Measurements from ENCODE around the gene IL22RA2.

Gene IL22RA2

DNA sequence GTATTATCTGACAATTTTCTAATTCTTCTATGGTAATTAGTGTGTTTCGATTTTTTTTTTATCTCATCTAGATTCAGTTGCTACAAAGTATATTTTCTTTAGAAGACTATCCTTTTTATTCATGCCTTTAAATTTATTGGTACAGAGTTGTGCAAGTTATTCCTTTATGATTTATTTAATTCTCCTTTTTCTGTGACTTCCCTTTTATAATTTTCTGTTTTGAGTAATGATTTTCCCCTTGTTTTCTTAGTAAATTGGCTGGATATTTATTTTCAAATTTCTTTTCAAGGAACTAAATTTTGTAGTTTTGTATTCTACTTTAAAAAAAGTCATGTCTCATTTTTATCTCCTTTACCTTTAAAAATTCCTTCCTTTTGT lies 2.4 kb upstream of the IL22RA2 start:
- TF ChIP-seq, protein P1, sequence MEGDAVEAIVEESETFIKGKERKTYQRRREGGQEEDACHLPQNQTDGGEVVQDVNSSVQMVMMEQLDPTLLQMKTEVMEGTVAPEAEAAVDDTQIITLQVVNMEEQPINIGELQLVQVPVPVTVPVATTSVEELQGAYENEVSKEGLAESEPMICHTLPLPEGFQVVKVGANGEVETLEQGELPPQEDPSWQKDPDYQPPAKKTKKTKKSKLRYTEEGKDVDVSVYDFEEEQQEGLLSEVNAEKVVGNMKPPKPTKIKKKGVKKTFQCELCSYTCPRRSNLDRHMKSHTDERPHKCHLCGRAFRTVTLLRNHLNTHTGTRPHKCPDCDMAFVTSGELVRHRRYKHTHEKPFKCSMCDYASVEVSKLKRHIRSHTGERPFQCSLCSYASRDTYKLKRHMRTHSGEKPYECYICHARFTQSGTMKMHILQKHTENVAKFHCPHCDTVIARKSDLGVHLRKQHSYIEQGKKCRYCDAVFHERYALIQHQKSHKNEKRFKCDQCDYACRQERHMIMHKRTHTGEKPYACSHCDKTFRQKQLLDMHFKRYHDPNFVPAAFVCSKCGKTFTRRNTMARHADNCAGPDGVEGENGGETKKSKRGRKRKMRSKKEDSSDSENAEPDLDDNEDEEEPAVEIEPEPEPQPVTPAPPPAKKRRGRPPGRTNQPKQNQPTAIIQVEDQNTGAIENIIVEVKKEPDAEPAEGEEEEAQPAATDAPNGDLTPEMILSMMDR (IDR thresholded peaks at IDR 0.05; ENCODE audit: low read depth, low read length, missing control alignments), result no peak

DNA sequence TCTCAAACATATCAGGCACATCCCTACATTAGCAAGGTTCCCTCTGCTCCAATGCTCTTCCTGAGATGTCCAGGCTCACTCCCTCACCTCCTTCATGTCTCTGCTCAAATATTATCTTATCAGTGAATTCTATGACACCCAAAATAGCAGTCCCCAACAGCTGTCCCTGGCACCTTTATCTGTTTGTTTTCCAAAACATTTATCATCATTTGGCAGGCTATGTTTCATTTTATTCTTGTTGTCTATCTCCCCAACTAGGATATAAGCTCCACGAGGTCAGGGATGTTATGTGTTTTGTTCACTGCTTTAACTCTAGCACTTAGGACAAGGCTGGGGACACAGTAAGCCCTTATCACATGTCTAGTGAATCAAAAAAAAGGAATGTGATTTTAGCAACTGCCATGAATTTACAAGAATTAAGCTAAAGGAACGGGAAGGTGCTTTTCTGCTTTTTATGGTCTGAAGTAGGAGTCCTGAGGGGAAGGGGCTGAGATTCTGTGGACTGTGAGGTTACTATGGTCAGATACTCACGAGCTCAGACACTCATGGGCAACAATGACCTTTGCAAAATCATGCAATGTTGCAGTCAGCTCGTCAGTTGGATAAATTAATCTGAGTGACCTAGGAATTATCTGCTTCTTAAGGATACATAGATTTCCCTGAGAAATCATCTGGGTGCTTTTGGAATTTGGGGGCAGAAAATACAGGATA lies 1.9 kb upstream of the IL22RA2 start:
- H3K27ac ChIP-seq, result no peak overlapping the region
- in situ Hi-C loops (cut with HindIII; ENCODE audit: low pct_ligation_motif_present, low sequenced_read_pairs), result no loop called here
- H3K27me3 ChIP-seq (replicated peaks), result no peaks in the 10 kb centered on the region
- no peak for DNase-seq
- TF ChIP-seq, protein P1 (IDR thresholded peaks at IDR 0.05; ENCODE audit: low read depth, low read length, missing control alignments), result no peak
- no peak overlapping the region for H3K4me3 ChIP-seq (ENCODE audit: low read depth, low read length)
- H3K36me3 ChIP-seq (replicated peaks), result no peaks in the 10 kb centered on the region

More for the DNA sequence above, 2.4 kb upstream of the IL22RA2 start:
- Histone ChIP-seq H3K4me3 (ENCODE audit: low read depth, low read length) (no peak overlapping the region), H3K36me3 (replicated peaks) (no peaks in the 10 kb centered on the region), H3K27ac (no peak overlapping the region), H3K27me3 (replicated peaks) (no peaks in the 10 kb centered on the region)
- DNase-seq, result no peak
- in situ Hi-C loops (cut with HindIII; ENCODE audit: low pct_ligation_motif_present, low sequenced_read_pairs), result no loop called here

DNA sequence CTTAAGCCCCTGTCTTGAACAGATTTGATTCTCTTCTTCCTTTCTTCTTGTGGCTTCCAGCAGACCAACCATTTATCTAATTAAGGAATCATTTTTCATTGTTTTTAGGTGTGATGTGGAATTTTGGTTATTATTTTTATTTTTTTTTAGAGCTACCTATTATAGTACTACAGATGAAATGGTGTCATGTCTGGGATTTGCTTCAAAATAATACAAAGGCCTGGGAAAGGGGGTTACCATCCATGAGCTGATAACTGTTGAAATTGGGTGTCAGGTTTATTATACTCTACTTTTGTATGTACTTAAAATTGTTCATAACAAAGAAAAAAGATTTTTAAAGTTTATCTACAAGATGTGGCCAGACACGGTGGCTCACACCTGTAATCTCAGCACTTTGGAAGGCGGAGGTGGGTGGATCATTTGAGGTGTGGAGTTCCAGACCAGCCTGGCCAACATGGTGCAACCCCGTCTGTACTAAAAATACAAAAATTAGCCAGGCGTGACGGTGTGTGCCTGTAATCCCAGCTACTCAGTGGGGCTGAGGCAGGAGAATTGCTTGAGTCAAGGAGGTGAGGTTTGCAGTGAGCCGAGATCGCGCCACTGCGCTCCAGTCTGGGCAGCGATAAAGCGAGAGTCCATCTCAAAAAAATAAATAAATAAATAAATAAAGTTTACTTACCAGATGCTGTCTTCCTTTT lies 561 bp downstream of the IL22RA2 start:
- in situ Hi-C loops (cut with HindIII; ENCODE audit: low pct_ligation_motif_present, low sequenced_read_pairs), result no loop called here
- TF ChIP-seq, protein P1 (IDR thresholded peaks at IDR 0.05; ENCODE audit: low read depth, low read length, missing control alignments), result no peak
- DNase-seq, result no peak
- Histone ChIP-seq H3K27ac (no peak overlapping the region), H3K36me3 (replicated peaks) (no peaks in the 10 kb centered on the region), H3K27me3 (replicated peaks) (no peaks in the 10 kb centered on the region), H3K4me3 (ENCODE audit: low read depth, low read length) (no peak overlapping the region)

- TF ChIP-seq, protein P1 (IDR thresholded peaks at IDR 0.05; ENCODE audit: low read depth, low read length, missing control alignments), result no peak
- in situ Hi-C loops (cut with HindIII; ENCODE audit: low pct_ligation_motif_present, low sequenced_read_pairs), result no loop called here
- Histone ChIP-seq H3K27ac (no peak overlapping the region), H3K4me3 (ENCODE audit: low read depth, low read length) (no peak overlapping the region), H3K27me3 (replicated peaks) (no peaks in the 10 kb centered on the region), H3K36me3 (replicated peaks) (no peaks in the 10 kb centered on the region)
- no peak for DNase-seq
These were observed 1.4 kb downstream of the IL22RA2 start for GRCh38 chr6:137171824-137172733.

- in situ Hi-C loops (cut with HindIII; ENCODE audit: low pct_ligation_motif_present, low sequenced_read_pairs), result no loop called here
- H3K27me3 ChIP-seq (replicated peaks), result no peaks in the 10 kb centered on the region
- no peak overlapping the region for H3K27ac ChIP-seq
- TF ChIP-seq, protein P1 (IDR thresholded peaks at IDR 0.05; ENCODE audit: low read depth, low read length, missing control alignments), result no peak
- H3K36me3 ChIP-seq (replicated peaks), result no peaks in the 10 kb centered on the region
- no peak overlapping the region for H3K4me3 ChIP-seq (ENCODE audit: low read depth, low read length)
- no peak for DNase-seq
These were observed 2.4 kb downstream of the IL22RA2 start for GRCh38 chr6:137171053-137171374.
